Measurements from ENCODE around the gene HMCES. TPM values are rescaled to one million over a fixed set of nuclear protein-coding genes. Genes with fewer than 3 reads are reported as not detected.
"Not testable (repeated sequence)": the region's sequence is repeated elsewhere in the genome, so short reads cannot be mapped to it uniquely, and the experiment has no call there.

The HMCES gene
- total RNA-seq, 2 experiments from 2014 or later = 59.5 TPM

DNA sequence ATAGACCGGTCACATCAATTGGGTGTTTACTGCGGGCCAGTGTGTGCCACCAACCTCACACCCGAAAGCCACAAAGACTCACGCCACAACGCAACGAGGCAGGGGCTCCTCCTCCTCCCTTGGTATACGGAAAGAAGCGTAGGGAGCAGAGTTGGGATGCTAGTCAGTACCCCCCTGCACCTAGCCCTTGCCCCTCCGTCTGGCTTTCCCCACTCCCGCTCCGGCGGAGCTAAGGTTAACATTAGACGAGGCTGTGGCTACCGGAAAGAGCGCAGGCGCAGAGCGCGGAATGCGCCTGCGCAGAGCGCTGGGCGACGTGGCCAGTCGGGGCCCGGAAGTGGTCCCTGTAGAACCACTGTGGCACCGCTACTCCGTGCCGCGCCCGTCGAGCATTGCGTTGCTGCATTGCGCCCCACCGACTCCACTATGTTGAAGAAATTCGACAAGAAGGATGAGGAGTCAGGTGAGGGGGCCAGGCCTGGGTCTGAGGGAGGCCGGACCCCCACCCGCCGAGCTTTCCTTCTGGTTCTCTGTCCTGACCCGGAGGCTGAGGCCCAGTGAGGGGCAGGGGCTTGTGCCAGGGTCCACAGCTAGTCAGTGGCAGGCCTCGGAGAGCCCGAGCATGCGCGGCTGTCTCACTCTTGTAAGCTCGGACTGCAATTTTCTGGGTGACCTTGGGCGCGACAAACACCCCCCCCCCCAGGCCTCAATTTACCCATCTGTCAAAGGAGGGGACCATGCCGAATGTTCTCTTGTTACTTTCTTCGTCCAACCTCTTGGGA is 29.2 kb upstream of the HMCES start, which contains the start of gene COPG1:
Gene COPG1, plus strand, starts transcription at position 323 of the 782 bp plus-strand sequence. Its CDS starts 104 bp downstream, at position 427.
- ChIA-PET CTCF (interaction anchor here (0.6 to 1.7 kb wide), 7 partner anchors 23 to 279 kb away, joined by 3 to 8 read pairs (median 3); partner anchors contain the start of gene CNBP), POLR2A (interaction anchor here (0.5 to 1.7 kb wide), 7 partner anchors 19 to 599 kb away, joined by 3 to 11 read pairs (median 4); partner anchors contain the start of gene CNBP)

DNA sequence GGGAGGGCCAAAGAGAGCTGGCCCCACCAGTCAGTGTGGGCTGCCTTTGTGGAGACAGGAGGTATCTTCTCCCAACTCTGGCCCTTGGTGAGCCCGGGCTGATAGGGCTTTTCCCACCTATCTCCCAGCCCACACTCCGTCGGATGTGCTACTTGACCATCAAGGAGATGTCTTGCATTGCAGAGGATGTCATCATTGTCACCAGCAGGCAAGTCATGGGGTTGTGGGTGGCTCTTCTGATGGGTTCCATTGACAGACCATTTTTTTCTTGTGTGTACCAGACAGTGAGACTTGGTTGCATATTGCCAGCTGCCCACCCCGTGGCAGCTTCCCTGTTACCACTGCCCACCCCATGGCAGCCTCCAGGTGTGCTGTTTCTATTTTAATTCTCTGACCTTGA is 25.9 kb upstream of the HMCES start:
- CTCF ChIA-PET = interaction anchor here (1.4 kb wide), 1 partner anchor 200 kb away, joined by 6 read pairs; no protein-coding TSS in a partner anchor
- POLR2A ChIA-PET = no interaction called here

DNA sequence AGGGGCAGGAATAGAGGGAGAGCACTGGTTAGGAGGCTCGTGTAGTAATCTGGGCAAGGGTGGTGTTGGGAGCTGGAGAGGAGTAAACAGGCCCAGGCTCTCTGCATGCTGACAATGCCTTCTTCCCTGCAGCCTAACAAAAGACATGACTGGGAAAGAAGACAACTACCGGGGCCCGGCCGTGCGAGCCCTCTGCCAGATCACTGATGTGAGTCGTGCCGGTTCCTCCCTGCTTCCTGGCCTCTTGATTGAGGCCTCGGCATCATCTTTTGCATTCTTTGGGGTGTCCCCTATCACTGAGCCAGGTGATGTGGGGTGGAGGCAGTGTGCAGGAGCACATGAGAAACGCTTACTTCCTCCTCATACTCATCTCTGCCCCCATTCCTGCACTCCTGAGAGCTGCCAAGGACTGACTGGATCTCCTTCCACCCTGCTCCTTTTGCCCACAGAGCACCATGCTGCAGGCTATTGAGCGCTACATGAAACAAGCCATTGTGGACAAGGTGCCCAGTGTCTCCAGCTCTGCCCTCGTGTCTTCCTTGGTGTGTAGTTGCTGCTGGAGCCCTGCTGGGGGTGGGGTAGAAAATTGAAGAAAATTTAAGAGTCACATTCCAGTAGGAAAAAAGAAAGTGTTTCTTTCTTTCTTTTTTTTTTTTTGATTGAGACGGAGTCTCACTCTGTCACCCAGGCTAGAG is 24.0 kb upstream of the HMCES start:
- POLR2A ChIA-PET = interaction anchor here (0.6 to 0.8 kb wide), 2 partner anchors 12 to 54 kb away, joined by 3 to 4 read pairs; no protein-coding TSS in a partner anchor
- CTCF ChIA-PET = no interaction called here

DNA sequence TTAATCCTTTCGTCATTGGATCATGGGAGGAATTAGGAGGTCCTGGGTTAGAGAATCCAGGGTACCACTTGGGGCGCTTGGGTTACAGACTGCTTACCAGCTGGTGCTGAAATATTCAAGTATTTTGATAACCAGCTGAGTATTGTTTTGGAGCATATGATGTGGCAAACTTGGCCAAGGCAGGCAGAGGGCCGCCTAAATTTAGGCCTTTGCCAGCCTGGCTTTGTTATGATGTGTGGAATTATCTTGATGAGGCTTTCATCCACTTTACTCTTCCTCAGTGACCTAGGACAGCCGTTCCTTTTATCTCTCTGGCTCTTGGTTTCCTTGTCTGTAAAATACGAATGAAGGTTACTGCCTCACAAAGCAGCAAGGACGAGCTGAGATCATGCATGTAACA is 22.4 kb upstream of the HMCES start:
- ChIA-PET POLR2A (no interaction called here), CTCF (no interaction called here)

DNA sequence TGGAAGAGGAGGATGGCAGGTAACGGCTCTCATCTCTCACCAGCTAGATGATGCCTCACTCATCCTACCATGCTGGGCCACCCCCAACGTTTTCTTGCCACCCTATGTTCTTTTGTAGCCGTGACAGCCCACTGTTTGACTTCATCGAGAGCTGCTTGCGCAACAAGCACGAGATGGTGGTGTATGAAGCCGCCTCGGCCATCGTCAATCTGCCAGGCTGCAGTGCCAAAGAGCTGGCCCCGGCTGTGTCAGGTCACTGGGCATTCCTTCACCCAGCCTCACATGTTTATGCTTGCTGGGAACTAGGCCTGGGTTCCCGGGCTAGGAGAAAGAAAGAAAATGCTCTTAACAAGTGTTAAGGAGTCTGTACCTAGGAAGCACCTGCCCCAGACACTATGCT is 21.1 kb upstream of the HMCES start:
- CTCF ChIA-PET = no interaction called here

DNA sequence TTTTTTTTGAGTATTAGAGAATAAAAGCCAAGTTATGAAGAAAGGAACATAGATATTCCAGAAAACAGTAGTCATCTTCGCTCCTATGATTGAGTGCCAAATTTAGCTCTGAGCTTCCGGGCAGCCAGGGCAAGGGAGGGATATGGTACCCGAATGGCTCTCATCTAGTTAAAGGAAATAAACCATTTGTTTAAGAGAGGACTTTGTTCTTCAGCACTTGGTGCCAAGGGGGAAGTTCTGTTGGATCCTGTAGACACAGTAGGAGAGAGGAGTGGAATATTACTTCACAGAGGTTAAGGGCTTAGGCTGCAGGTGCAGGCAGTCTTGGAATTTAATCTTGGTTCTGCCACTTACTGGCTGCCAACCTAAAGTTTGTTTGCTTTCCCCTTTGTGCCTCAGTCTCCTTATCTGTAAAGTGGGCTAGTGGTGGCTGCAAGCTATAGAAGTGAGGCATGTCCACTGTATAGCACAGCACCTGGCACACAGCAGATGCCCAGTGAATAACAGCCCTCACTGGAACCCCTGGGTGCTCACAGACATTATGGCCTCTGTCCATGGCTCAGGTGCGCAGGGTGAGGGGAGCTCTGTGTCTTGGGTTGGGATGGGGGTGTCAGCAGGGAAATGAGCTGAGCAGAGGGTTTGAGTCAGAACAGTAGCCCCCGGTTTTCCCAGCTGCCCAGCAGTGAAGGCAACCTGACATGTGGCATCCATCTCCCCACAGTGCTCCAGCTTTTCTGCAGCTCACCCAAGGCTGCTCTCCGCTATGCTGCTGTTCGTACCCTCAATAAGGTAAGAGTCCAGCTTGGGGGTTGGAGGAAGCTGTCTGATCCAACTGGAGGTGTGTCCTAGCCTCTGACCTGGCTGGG is 18.8 kb upstream of the HMCES start:
- ChIA-PET CTCF (no interaction called here), POLR2A (no interaction called here)

More for the DNA sequence above, 21.1 kb upstream of the HMCES start:
- POLR2A ChIA-PET = no interaction called here

DNA sequence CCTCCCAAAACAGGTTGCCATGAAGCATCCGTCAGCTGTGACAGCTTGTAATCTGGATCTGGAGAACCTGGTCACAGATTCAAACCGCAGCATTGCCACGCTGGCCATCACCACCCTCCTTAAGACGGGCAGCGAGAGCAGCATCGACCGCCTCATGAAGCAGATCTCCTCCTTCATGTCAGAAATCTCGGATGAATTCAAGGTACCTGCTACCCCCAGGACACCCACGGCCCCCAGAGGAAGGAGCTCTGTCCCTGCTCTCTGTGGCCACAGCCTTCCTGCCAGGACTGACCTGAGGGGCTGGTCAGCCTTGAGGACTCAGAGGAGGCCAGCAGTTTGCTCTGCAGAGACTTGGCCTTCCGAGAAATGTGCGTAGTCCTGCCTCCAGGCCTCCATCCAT is 18.1 kb upstream of the HMCES start:
- CTCF ChIA-PET = interaction anchor here (0.6 kb wide), 1 partner anchor 68 kb away, joined by 3 read pairs; no protein-coding TSS in a partner anchor
- POLR2A ChIA-PET = no interaction called here

DNA sequence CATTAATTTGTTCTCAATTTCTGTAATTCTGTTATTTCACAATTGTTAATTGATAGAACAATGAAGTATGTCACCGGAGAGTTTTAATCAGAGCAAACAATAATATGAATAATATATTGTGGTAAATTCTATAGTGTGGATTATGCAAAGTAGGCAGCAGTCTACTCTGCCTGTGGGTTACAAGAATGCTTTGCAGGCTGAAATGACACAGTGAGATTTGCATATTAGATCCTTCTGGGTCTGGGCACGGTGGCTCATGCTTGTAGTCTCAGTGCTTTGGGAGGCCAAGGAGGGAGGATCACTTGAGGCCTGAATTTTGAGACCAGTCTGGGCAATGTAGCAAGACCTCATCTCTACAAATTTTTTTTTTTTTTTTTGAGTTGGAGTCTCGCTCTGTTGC is 16.8 kb upstream of the HMCES start:
- ChIA-PET CTCF (no interaction called here), POLR2A (interaction anchor here (0.6 kb wide), 1 partner anchor 11 kb away, joined by 3 read pairs; no protein-coding TSS in a partner anchor)

DNA sequence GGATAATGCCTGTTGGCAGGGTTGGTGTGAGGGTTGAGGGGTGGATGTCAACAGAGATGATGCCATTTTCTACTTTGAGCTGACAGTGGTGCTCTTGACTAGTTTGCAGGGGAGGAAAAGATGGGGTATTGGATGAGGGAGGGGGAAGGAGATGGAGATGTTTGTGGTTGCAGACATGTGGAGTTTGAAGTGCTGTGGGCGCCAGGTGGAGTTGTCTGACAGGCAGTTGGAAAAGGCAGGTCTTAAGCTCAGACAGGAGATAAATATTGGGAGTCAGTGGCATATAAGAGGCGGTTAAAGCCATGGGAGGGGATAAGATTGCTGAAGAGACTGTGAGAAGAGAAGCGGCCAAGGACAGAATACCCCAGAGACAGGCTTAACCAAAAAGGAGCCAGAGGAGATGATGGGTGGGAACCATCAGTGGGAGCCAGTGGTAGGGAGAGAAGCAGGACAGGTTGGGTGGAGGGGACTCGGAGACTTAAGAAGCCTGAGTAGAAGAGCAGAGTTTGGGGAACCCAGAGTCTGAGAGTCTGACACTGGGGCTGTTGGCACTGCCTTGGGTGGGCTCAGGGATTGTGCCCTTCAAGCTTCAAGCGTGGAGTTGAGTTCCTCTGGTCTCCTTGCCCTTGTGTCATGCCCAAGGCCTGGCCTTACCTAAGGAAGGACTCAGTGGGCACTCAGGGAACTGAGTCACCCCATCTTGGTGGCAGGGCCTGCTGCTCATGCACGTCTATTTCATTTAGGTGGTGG is 15.3 kb upstream of the HMCES start:
- ChIA-PET CTCF (interaction anchor here (0.7 to 1.2 kb wide), 2 partner anchors 17 to 196 kb away, joined by 5 to 6 read pairs; no protein-coding TSS in a partner anchor), POLR2A (no interaction called here)

DNA sequence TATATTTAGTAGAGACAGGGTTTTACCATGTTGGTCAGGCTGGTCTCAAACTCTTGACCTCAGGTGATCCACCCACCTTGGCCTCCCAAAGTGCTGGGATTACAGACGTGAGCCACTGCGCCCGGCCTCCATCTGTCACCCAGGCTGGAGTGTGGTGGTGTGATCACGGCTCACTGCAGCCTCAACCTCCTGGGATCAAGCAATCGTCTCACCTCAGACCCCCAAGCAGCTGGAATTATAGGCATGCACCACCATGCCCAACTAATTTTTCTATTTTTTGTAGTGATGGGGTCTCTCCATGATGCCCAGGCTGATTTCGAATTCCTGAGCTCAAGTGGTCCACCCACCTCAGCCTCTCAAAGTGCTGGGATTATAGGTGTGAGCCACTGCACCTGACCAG is 13.7 kb upstream of the HMCES start:
- CTCF ChIA-PET, POLR2A ChIA-PET: not testable (repeated sequence)

DNA sequence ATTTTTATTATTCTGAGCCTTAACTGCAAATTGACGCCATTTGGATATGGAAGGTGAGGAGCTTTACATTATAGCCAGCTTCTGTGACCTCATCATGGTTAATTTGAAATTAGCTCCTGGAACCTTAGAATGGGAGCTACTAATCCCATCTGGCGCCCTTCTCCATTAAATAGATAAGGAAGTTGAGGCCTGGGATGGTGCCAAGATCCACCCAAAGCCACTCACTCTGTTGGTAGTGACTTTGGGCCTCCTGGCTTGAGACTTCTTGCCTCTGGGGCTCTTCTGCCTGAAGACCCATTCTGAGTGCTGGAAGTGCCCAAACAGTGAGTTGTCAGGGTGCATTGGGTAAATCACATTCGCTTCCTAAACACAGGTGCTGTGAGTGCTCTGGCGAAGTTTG is 12.0 kb upstream of the HMCES start:
- CTCF ChIA-PET = interaction anchor here (1.3 to 1.4 kb wide), 2 partner anchors 11 to 144 kb away, joined by 3 read pairs; partner anchors contain the start of gene HMCES
- POLR2A ChIA-PET = interaction anchor here (0.6 kb wide), 1 partner anchor 11 kb away, joined by 3 read pairs; no protein-coding TSS in a partner anchor

DNA sequence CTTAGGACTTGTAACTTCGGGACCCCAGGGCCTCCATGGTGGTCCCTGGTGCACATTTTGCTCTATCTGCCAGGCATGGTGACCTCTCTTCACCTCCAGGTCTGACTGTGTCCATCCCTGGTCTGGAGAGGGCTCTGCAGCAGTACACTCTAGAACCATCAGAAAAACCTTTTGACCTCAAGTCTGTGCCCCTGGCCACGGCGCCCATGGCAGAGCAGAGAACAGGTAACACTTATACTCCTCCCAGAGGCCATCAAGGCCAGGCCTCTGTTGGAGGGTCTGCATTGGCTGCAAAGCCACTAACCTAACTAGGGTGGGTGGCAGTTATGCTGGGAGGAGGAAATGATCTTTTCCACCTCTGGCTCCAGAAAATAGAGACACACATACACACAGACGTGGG is 10.3 kb upstream of the HMCES start:
- POLR2A ChIA-PET = no interaction called here
- CTCF ChIA-PET = no interaction called here

DNA sequence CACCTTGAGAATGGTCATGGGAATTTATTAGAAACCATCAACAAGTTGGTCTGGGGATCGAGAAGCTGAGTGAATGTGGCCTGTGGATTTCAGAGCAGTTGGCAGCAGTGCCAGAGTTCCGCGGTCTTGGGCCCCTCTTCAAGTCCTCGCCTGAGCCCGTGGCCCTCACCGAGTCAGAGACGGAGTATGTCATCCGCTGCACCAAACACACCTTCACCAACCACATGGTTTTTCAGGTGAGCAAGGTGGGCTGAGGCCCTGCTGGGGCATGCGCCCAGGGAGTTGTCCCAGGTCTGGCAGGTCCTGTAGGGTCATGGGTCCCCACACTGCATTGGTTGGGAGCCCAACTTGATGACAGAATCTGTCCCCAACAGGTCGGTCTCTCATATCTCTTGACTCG is 7.0 kb upstream of the HMCES start:
- CTCF ChIA-PET = no interaction called here
- POLR2A ChIA-PET = no interaction called here

DNA sequence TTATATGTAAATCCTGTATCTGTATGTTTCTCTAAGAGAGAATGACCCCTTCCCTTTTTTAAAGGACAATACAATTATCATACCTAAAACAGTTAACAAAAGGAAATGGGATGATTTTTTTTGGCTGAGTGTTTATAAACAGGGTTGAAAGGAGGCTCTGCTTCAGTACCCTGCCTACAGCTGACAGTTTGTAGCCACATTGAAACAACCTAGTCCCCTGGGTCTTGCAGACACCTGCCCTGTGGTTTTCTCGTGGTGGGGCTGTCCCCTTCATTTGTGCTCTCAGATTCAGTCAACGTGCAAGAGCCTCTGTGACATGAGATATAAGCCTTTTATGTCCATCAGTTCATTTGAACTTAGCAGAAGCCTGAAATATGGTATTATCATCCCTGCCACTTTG is 2.3 kb upstream of the HMCES start:
- POLR2A ChIA-PET = no interaction called here
- CTCF ChIA-PET = interaction anchor here (0.6 kb wide), 1 partner anchor 659 kb away, joined by 4 read pairs; no protein-coding TSS in a partner anchor

DNA sequence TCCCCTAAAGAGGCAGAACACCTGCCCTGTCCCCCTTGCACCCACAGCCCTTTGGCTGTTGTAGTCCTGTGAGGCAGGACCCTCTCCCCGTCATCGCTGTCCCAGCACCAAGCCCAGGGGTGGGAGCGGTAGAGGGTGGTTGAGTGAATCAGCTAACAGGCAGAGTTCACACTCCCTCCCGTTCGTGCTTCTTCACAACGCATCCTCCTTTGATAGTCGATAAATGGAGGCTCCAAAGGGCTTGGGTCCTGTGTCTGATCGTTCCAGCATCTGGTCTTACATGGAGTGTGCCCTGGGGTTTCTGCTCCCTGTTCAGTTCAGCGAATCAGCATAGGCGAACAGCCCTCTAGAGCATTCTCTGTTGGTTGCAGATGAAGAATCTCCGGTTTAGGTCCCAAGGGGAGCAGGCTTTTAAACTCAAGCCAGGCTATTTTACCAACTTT is 820 bp upstream of the HMCES start:
- POLR2A ChIA-PET = no interaction called here
- CTCF ChIA-PET = interaction anchor here (1.6 kb wide), 1 partner anchor 11 kb away, joined by 3 read pairs; no protein-coding TSS in a partner anchor

DNA sequence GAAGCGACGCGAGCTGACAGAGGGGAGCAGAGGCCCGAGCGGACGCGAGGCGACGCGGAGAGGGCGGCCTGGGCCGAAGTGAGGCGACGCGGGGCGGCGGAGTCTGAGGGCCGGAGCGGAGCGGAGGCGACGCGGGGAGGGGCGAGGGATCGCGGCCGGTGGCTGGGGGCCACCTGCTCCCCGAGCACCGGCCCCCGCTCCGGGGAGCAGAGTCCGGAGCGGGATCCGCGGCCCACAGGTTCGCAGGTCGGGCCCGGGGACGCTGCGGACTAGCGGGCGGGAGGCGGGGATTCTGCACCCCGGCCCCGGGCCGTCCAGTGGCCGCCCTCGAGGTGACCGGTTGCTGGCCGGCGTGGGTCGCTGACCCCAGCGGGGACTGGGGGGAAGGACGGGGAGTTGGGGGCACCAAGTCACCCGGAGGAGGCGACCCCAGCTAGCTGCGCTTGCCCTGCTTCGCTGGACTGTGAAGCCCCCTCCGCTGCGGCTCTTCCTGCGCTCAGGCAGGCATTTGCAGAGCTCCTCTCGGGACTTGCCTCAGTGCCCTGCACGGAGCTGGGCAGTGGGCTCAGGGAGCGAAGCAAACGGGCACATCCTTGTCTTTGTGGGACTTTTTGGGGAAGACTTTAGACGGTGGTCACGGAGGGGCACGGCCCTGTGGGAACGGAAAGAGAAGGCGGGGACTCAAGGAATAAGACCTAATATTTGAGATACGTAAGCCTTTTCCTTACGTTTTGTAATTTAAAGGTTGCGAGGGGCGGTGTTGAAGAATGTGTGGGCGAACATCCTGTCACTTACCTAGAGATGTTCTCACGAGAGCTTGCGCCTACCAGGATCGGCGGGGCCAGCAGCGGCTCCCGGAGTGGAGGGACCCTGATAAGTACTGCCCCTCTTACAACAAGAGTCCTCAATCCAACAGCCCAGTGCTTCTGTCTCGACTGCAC is 566 bp downstream of the HMCES start:
- CTCF ChIA-PET = interaction anchor here (1.3 to 1.6 kb wide), 3 partner anchors 12 to 158 kb away, joined by 3 read pairs; no protein-coding TSS in a partner anchor
- POLR2A ChIA-PET = interaction anchor here (0.5 to 1.7 kb wide), 4 partner anchors 37 to 263 kb away, joined by 3 to 24 read pairs (median 4); a partner anchor contains a TSS

DNA sequence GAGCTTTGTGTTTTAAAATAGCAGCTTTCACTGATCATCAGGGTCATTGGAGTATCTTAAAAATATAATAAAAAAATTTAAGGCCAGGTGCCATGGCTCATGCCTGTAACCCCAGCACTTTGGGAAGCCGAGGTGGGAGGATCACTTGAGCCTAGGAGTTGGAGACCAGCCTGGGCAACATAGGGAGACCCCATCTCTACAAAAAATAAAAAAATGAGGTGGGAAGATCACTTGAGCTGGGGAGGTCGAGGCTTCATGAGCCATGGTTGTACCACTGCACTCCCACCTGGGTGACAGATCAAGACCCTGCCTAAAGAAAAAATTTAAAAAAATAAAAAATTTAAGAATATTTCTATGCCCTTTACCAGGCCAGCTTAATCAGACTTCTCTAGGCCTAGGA is 1.5 kb downstream of the HMCES start:
- ChIA-PET POLR2A (interaction anchor here (0.5 to 1.7 kb wide), 4 partner anchors 36 to 264 kb away, joined by 3 to 24 read pairs (median 4); a partner anchor contains a TSS), CTCF (interaction anchor here (1.3 to 1.4 kb wide), 2 partner anchors 37 to 159 kb away, joined by 3 read pairs; no protein-coding TSS in a partner anchor)
